Fibroblast of pulmonary artery (primary cell): ENCODE data around the gene NARF.

Experiments used
- DNase-seq: peaks from one replicate; pipeline ENCODE4 v3.0.0-alpha.2; 2010; ENCODE audit warnings: low read depth
- H3K4me3 ChIP-seq: replicated peaks from 2 replicates; pipeline ENCODE4 v1.5.1; 2011; ENCODE audit warnings: low read depth, mild to moderate bottlenecking, control low read depth, low read length, moderate library complexity
- TF ChIP-seq, protein P1 (sequence below): IDR thresholded peaks from 2 replicates; pipeline ENCODE4 v1.5.1; 2011; ENCODE audit warnings: mild to moderate bottlenecking, control low read depth, low read length, inconsistent platforms; ENCODE audit errors: missing control alignments

Gene NARF

DNA sequence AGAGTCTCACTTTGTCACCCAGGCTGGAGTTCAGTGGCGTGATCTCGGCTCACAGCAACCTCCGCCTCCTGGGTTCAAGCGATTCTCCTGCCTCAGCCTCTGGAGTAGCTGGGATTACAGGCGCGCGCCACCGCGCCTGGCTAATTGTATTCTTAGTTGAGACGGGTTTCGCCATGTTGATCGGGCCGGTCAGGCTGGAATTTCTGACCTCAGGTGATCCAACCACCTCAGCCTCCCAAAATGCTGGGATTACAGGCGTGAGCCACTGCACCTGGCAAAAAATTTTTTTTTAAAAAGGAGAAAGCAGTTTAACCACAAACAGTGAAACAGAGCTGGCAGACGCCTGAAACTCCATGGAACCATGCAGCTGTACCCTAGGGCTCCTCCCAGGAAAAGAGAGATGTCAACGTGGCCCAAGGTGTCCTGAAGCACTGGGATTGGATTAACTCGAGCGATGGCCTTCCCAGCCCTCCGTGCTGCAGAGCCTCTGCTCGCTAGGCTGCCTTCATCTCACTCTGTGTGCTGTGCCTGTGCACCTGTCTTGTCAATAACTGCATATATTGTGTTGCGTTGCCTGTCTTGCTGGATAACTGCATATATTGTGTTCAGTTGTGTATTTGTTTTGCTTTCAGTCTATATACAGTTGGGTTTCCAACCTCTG lies 31.4 kb downstream of the NARF start:
- TF ChIP-seq, protein P1, sequence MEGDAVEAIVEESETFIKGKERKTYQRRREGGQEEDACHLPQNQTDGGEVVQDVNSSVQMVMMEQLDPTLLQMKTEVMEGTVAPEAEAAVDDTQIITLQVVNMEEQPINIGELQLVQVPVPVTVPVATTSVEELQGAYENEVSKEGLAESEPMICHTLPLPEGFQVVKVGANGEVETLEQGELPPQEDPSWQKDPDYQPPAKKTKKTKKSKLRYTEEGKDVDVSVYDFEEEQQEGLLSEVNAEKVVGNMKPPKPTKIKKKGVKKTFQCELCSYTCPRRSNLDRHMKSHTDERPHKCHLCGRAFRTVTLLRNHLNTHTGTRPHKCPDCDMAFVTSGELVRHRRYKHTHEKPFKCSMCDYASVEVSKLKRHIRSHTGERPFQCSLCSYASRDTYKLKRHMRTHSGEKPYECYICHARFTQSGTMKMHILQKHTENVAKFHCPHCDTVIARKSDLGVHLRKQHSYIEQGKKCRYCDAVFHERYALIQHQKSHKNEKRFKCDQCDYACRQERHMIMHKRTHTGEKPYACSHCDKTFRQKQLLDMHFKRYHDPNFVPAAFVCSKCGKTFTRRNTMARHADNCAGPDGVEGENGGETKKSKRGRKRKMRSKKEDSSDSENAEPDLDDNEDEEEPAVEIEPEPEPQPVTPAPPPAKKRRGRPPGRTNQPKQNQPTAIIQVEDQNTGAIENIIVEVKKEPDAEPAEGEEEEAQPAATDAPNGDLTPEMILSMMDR, result no peak
- no peak for DNase-seq
- H3K4me3 ChIP-seq, result no peak overlapping the region

DNA sequence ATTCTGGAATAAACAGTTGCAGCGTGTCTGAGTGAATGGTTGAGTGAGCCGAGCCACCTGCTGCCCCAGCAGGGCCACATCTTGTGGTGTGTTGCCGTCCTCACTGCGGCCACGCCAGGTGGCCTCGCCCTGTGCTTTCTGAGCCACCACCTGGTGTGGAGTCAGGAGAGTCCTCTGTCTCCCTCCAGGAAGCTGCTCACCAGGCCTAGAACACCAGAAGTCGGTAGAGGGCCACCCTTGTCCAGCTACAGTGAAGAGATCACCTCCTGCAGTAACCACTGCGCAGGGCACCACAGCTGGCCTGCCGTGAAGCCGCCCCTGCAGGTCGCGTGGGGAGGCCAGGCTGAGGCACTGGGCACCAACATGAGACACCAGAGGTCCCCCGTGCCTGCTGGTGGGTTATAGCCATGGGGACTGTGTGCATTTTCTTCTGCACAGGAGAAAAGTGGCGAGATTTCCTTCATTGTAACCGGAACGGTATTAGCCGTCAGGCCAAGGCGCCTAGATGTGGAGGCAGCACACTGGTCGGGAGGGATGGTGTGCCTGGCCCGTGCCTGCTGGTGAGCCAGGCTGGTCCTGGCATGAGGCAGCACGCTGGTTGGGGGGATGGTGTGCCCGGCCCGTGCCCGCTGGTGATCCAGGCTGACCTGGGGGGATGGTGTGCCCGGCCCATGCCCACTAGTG lies 32.1 kb downstream of the NARF start:
- no peak overlapping the region for H3K4me3 ChIP-seq
- TF ChIP-seq, protein P1, result no peak
- no peak for DNase-seq

- no peak for DNase-seq
- no peak overlapping the region for H3K4me3 ChIP-seq
- TF ChIP-seq, protein P1, result no peak
Observed at GRCh38 chr17:82491196-82491530, 32.6 kb downstream of the NARF start.

GRCh38 chr17:82491533-82491932 lies 33.0 kb downstream of the NARF start:
- no peak overlapping the region for H3K4me3 ChIP-seq
- DNase-seq, result no peak
- TF ChIP-seq, protein P1, result no peak

DNA sequence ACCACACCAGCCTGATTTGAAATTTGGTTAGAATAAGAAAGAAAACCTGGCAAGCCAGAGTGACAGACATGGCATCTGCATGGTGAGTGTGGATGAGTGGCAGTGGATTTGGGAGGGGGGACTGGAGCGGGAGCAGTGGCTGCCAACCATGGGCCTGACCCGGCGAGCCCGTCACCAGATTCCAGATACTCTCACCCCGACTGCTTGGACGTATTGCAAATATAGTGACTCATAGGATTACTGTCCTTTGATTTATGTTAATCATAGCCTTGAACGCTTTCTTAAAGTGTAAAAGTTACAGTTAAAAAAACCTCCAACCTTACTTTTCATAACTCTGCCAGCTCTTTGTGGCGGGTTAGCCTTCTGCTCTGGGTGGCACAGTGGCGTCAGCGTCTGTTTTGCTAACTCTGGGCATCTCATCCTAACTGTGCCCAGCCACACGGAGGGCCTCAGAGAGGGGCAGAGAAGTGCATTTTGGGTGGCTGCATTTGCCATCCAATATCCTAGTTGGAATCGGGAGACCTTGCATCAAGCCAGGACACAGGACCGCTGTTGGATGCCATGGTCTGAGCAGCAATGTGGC lies 34.2 kb downstream of the NARF start:
- DNase-seq, result peak; percentile 34
- no peak overlapping the region for H3K4me3 ChIP-seq
- TF ChIP-seq, protein P1, result no peak

DNA sequence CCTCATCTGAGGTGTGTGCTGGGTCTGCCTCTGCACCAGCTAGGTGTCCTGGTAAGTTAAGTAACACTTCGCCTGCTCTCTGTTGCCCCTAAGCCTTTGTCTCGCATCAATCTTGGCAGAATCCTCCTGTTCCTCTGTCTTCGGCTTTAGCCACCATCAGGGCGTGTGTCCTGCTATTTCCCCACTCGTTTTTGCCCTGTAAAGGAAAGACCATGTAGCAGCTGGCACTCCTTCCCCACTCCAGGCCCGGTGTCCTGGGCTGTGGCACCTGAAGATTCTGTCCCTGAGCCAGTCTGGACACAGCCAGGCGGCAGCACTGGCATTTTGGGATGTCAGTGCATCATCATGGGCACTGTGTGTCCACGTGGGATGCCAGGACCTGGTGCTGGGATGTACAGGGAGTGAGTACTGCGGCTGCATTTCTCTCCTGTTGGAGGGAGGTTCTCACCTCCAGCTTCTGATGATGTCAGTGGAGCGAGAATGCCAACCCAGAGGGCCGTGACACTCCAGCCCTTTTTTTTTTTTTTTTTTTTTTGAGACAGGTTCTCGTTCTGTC lies 34.8 kb downstream of the NARF start:
- H3K4me3 ChIP-seq, result no peak overlapping the region
- TF ChIP-seq, protein P1, result no peak
- no peak for DNase-seq
